ENCODE results near the gene ZFAND3.

GRCh38 chr6:38178584-38178886 lies 359.0 kb downstream of the ZFAND3 start:
- TF ChIP-seq CTCF (IDR thresholded peaks at IDR 0.05) (no peak), POLR2AphosphoS5 (IDR thresholded peaks at IDR 0.05) (no peak), POLR2A (IDR thresholded peaks at IDR 0.05) (no peak)
